Parathyroid adenoma (tissue), 2 donors: ENCODE measurements around the gene ITCH.

ENCODE experiments used
- H2AFZ ChIP-seq: fragments of 300-600 bp; sonication (generic); one replicate; pipeline ENCODE4 v1.7.0; 2017; ENCODE audit warnings: antibody characterized with exemption, mild to moderate bottlenecking
- H3K27ac ChIP-seq: fragments of 300-600 bp; sonication (generic); one replicate; pipeline ENCODE4 v1.7.0; 2017
- H3K27me3 ChIP-seq: fragments of 300-600 bp; sonication (generic); one replicate; pipeline ENCODE4 v1.7.0; 2017; ENCODE audit warnings: low read length; ENCODE audit not compliant: control insufficient read depth, insufficient read depth
- H3K36me3 ChIP-seq: fragments of 300-600 bp; sonication (generic); one replicate; pipeline ENCODE4 v1.7.0; 2017; ENCODE audit warnings: low read length; ENCODE audit not compliant: control insufficient read depth, insufficient read depth
- H3K4me1 ChIP-seq: fragments of 300-600 bp; sonication (generic); one replicate; pipeline ENCODE4 v1.7.0; 2017; ENCODE audit warnings: control low read depth
- H3K4me2 ChIP-seq: fragments of 300-600 bp; sonication (generic); one replicate; pipeline ENCODE4 v1.7.0; 2017; ENCODE audit warnings: low read length
- H3K4me3 ChIP-seq: fragments of 300-600 bp; sonication (generic); one replicate; pipeline ENCODE4 v1.7.0; 2017; ENCODE audit warnings: low read depth, low read length
- H3K79me2 ChIP-seq: fragments of 300-600 bp; sonication (generic); one replicate; pipeline ENCODE4 v1.7.0; 2017; ENCODE audit warnings: control low read depth
- H3K9ac ChIP-seq: fragments of 300-600 bp; sonication (generic); one replicate; pipeline ENCODE4 v1.7.0; 2017; ENCODE audit warnings: mild to moderate bottlenecking
- H3K9me3 ChIP-seq: fragments of 300-600 bp; sonication (generic); one replicate; pipeline ENCODE4 v1.7.0; 2017; ENCODE audit warnings: low read length; ENCODE audit not compliant: control insufficient read depth
- CTCF ChIP-seq: fragments of 300-600 bp; sonication (generic); IDR thresholded peaks from one replicate; pipeline ENCODE4 v1.7.0; 2017; ENCODE audit warnings: antibody characterized with exemption, mild to moderate bottlenecking
- donor health status: primary hyperparathyroidism.

Gene ITCH

DNA sequence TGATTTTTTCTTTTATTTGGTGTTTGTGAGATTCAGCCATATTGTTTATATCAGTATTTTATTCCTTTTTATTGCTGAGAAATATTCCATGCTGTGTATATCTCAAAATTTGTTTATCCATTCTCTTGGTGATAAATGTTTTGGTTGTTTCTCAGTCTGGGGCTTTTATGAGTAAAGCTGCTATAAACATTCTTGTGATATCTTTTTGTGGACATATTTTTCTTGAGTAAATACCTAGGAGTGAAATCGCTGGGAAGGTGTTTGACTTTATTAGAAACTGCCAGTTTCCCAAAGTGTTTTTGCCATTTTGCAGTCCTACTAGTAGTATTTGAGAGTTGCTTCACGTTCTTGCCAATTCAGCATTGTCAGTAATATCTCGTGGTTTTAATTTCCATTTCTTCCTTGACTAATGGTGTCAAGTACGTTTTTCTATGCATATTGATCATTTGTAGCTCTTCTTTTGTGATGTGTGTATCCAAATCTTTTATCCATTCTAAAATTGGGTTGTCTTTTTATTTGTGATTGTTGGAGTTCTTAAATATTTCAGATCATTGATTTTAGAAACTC, 122.1 kb downstream of the ITCH start:
- no peaks in the 10 kb centered on the region for H3K9me3 ChIP-seq
- no peak overlapping the region for H2AFZ ChIP-seq
- no peak overlapping the region for H3K9ac ChIP-seq
- H3K27me3 ChIP-seq: no peaks in the 10 kb centered on the region
- no peaks in the 10 kb centered on the region for H3K79me2 ChIP-seq
- H3K4me2 ChIP-seq: no peak overlapping the region
- TF ChIP-seq CTCF: no peak
- no peaks in the 10 kb centered on the region for H3K36me3 ChIP-seq
- no peaks in the 10 kb centered on the region for H3K4me1 ChIP-seq
- H3K27ac ChIP-seq: no peak overlapping the region
- H3K4me3 ChIP-seq: no peak overlapping the region

DNA sequence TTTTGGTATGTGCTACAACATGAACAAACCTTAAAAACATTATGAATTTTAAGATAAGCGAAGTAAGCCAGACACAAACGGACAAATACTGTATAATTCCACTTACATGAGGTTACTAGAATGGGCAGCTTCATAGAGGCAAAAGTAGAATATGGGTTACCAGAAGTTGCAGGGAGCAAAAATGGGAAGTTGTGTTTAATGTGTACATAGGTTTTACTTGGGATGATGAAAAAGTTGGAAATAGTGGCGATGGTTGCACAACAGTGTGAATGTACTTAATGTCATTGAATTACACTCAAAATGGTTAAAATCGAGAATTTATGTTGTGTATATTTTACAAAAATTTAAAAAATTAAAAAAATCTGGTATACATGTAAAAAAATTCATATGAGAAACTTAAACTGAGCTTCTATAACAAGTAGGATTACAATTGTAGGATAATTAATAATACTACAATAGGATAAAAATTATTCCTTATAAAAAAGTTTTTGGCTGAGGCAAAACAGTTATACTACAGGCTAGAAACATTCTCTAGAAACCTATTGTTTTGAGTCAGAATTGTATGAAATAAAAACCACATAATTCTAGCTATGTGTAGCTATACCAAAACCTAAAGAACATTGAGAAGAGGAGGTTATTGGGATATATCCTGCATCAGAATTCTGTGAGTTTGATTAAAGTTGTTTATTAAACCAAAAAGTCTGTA, 128.3 kb downstream of the ITCH start:
- Histone ChIP-seq H3K27me3 (no peaks in the 10 kb centered on the region), H3K4me3 (no peak overlapping the region), H3K79me2 (no peaks in the 10 kb centered on the region), H3K36me3 (no peaks in the 10 kb centered on the region), H3K9me3 (no peaks in the 10 kb centered on the region), H2AFZ (no peak overlapping the region), H3K4me2 (no peak overlapping the region), H3K4me1 (no peaks in the 10 kb centered on the region), H3K9ac (no peak overlapping the region), H3K27ac (no peak overlapping the region)
- no peak for TF ChIP-seq CTCF

- H3K4me1 ChIP-seq: no peaks in the 10 kb centered on the region
- no peak overlapping the region for H3K4me3 ChIP-seq
- no peaks in the 10 kb centered on the region for H3K9me3 ChIP-seq
- no peak overlapping the region for H2AFZ ChIP-seq
- H3K4me2 ChIP-seq: no peak overlapping the region
- no peak for TF ChIP-seq CTCF
- H3K27ac ChIP-seq: no peak overlapping the region
- no peaks in the 10 kb centered on the region for H3K36me3 ChIP-seq
- no peak overlapping the region for H3K9ac ChIP-seq
- H3K79me2 ChIP-seq: no peaks in the 10 kb centered on the region
- no peaks in the 10 kb centered on the region for H3K27me3 ChIP-seq
Observed at GRCh38 chr20:34491932-34492509, 128.9 kb downstream of the ITCH start.

- Histone ChIP-seq H3K79me2 (no peaks in the 10 kb centered on the region), H3K4me2 (no peak overlapping the region), H3K27me3 (no peaks in the 10 kb centered on the region), H3K36me3 (no peaks in the 10 kb centered on the region), H2AFZ (no peak overlapping the region), H3K9me3 (no peaks in the 10 kb centered on the region), H3K9ac (no peak overlapping the region), H3K27ac (no peak overlapping the region), H3K4me1 (no peaks in the 10 kb centered on the region), H3K4me3 (no peak overlapping the region)
- TF ChIP-seq CTCF: no peak
Observed at GRCh38 chr20:34493646-34494045, 130.6 kb downstream of the ITCH start.

DNA sequence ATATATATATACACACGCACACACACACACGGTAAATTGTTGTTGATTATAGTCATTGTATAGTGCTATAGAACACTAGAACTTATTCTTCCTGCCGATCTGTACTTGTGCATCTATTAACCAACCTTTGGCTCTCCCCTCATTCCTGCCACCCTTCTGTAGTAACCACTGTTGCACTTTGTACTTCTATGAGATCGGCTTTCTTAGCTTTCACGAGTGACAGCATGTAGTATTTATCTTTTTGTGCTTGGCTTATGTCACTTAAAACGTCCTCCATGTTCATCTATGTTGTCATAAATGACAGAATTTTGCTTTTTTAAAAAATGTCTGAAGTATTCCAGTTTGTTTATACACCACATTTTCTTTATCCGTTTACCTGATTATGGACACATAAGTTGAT, 132.2 kb downstream of the ITCH start:
- Histone ChIP-seq H3K9ac (no peak overlapping the region), H3K36me3 (no peaks in the 10 kb centered on the region), H3K9me3 (no peaks in the 10 kb centered on the region), H3K27me3 (no peaks in the 10 kb centered on the region), H3K4me3 (no peak overlapping the region), H3K4me1 (no peaks in the 10 kb centered on the region), H2AFZ (no peak overlapping the region), H3K79me2 (no peaks in the 10 kb centered on the region), H3K27ac (no peak overlapping the region), H3K4me2 (no peak overlapping the region)
- no peak for TF ChIP-seq CTCF
